DOHH2 (cell line): ENCODE results near the gene B4GALT2.

Experiments used
- EZH2phosphoT487 ChIP-seq: fragments of 200-600 bp; sonication (generic); IDR thresholded peaks from 2 replicates; pipeline ENCODE4 v1.6.1; 2017; ENCODE audit warnings: borderline replicate concordance, mild to moderate bottlenecking, antibody characterized with exemption, low read length, moderate library complexity, mixed read lengths
- TF ChIP-seq, protein P1 (sequence below): fragments of 200-600 bp; sonication (generic); IDR thresholded peaks from one replicate; pipeline ENCODE4 v1.5.1; 2014; ENCODE audit warnings: antibody characterized with exemption, mild to moderate bottlenecking, low read depth, low read length; ENCODE audit not compliant: poor library complexity, severe bottlenecking

DNA sequence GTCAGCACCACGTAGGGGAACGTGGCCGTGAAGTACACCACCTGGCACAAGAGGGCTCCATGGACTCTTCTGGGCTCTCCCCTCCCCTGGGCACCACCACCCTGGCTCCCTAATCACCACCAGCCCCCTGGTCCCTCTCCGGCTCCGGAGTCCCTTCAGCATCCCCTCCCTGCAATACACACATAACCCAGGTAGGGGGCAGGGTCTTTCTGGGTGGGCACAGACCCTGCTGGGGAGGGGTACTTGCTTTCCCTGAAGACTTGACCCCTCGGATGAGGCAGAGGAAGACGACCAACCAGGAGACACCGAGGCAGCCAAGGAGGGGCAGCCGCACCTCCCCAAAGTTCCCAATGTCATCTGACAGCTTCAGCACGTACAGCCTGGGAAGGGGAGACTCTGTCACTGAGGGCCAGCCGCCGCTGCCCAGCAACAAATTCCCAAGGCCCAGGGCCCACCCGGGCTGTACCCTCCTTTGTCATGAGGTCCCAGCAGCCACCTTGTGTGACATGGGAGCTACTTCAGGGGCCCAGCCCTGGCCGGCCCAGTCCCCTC is 23.7 kb downstream of the B4GALT2 start:
- TF ChIP-seq, protein P1, sequence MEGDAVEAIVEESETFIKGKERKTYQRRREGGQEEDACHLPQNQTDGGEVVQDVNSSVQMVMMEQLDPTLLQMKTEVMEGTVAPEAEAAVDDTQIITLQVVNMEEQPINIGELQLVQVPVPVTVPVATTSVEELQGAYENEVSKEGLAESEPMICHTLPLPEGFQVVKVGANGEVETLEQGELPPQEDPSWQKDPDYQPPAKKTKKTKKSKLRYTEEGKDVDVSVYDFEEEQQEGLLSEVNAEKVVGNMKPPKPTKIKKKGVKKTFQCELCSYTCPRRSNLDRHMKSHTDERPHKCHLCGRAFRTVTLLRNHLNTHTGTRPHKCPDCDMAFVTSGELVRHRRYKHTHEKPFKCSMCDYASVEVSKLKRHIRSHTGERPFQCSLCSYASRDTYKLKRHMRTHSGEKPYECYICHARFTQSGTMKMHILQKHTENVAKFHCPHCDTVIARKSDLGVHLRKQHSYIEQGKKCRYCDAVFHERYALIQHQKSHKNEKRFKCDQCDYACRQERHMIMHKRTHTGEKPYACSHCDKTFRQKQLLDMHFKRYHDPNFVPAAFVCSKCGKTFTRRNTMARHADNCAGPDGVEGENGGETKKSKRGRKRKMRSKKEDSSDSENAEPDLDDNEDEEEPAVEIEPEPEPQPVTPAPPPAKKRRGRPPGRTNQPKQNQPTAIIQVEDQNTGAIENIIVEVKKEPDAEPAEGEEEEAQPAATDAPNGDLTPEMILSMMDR, result peak; percentile 28
- TF ChIP-seq EZH2phosphoT487, result no peak
